DOHH2 (cell line): ENCODE data around the gene NCKAP5.

Experiments used
- H3F3A ChIP-seq: fragments of 200-600 bp; sonication (generic), shearing (Covaris generic); 2 replicates; pipeline ENCODE4 v1.6.0; 2016; ENCODE audit warnings: antibody characterized with exemption, mild to moderate bottlenecking; ENCODE audit not compliant: control insufficient read depth, insufficient read depth
- H3K27ac ChIP-seq: fragments of 200-600 bp; sonication (generic); 2 replicates; pipeline ENCODE4 v1.5.1; 2014; ENCODE audit warnings: low read depth, mild to moderate bottlenecking, low read length, moderate library complexity
- H3K27me3 ChIP-seq: fragments of 200-600 bp; sonication (generic); 2 replicates; pipeline ENCODE4 v1.6.1; 2014; ENCODE audit warnings: mild to moderate bottlenecking, low read length, mixed read lengths; ENCODE audit not compliant: control insufficient read depth
- H3K36me3 ChIP-seq: fragments of 200-600 bp; sonication (generic); 2 replicates; pipeline ENCODE4 v1.6.1; 2014; ENCODE audit warnings: mild to moderate bottlenecking, low read length, moderate library complexity, mixed read lengths; ENCODE audit not compliant: control insufficient read depth
- H3K4me1 ChIP-seq: fragments of 200-600 bp; sonication (generic); 2 replicates; pipeline ENCODE4 v1.6.1; 2014; ENCODE audit warnings: mild to moderate bottlenecking, low read length, mixed read lengths; ENCODE audit not compliant: control insufficient read depth
- H3K4me2 ChIP-seq: fragments of 200-600 bp; sonication (generic); 2 replicates; pipeline ENCODE4 v1.6.0; 2014; ENCODE audit warnings: mild to moderate bottlenecking, low read length, moderate library complexity
- H3K4me3 ChIP-seq: fragments of 200-600 bp; sonication (generic); 2 replicates; pipeline ENCODE4 v1.5.1; 2014; ENCODE audit warnings: mild to moderate bottlenecking, low read length, mixed read lengths
- H3K79me2 ChIP-seq: fragments of 200-600 bp; sonication (generic); 2 replicates; pipeline ENCODE4 v1.6.1; 2014; ENCODE audit warnings: mild to moderate bottlenecking, low read length, mixed read lengths; ENCODE audit not compliant: control insufficient read depth
- H3K9me2 ChIP-seq: fragments of 200-600 bp; sonication (generic); replicated peaks from 2 replicates; pipeline ENCODE4 v1.6.1; 2014; ENCODE audit warnings: mild to moderate bottlenecking, low read length, mixed read lengths; ENCODE audit not compliant: control insufficient read depth
- H3K9me3 ChIP-seq: fragments of 200-600 bp; sonication (generic); 2 replicates; pipeline ENCODE4 v1.6.1; 2014; ENCODE audit warnings: antibody characterized with exemption, low read length, mixed read lengths; ENCODE audit not compliant: control insufficient read depth, insufficient read depth
- H4K20me1 ChIP-seq: fragments of 200-600 bp; sonication (generic); 2 replicates; pipeline ENCODE4 v1.6.0; 2014; ENCODE audit warnings: low read depth, mild to moderate bottlenecking, antibody characterized with exemption, low read length, moderate library complexity; ENCODE audit not compliant: control insufficient read depth, insufficient read depth
- EZH2phosphoT487 ChIP-seq: fragments of 200-600 bp; sonication (generic); IDR thresholded peaks from 2 replicates; pipeline ENCODE4 v1.6.1; 2017; ENCODE audit warnings: borderline replicate concordance, mild to moderate bottlenecking, antibody characterized with exemption, low read length, moderate library complexity, mixed read lengths
- TF ChIP-seq, protein P1 (sequence below): fragments of 200-600 bp; sonication (generic); IDR thresholded peaks from one replicate; pipeline ENCODE4 v1.5.1; 2014; ENCODE audit warnings: antibody characterized with exemption, mild to moderate bottlenecking, low read depth, low read length; ENCODE audit not compliant: poor library complexity, severe bottlenecking

NCKAP5 gene

DNA sequence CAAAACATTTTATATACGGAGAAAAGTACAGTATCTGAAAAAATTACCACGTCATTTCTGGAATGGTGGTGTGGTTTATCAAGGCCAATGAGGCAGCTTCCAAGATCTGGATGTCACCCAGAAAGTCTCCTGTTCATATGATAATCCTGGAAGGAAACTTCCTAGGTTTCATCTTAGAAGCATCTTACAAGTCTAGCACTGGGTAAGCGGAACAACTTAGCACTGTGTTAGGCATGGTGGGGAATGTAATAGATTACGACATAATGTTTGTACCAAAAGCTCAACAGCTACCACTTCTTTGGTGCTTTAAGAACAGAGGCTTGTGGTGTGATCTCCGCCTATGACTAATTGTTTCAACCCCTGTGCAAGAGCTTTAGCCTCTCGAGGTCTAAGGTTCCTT is 835.2 kb downstream of the NCKAP5 start:
- H3K36me3 ChIP-seq, result no peaks in the 10 kb centered on the region
- H3K4me2 ChIP-seq, result no peak overlapping the region
- H3K27ac ChIP-seq, result no peak overlapping the region
- H3F3A ChIP-seq, result no peaks in the 10 kb centered on the region
- H3K9me2 ChIP-seq, result no peaks in the 10 kb centered on the region
- no peak overlapping the region for H3K4me3 ChIP-seq
- TF ChIP-seq EZH2phosphoT487, result no peak
- TF ChIP-seq, protein P1, sequence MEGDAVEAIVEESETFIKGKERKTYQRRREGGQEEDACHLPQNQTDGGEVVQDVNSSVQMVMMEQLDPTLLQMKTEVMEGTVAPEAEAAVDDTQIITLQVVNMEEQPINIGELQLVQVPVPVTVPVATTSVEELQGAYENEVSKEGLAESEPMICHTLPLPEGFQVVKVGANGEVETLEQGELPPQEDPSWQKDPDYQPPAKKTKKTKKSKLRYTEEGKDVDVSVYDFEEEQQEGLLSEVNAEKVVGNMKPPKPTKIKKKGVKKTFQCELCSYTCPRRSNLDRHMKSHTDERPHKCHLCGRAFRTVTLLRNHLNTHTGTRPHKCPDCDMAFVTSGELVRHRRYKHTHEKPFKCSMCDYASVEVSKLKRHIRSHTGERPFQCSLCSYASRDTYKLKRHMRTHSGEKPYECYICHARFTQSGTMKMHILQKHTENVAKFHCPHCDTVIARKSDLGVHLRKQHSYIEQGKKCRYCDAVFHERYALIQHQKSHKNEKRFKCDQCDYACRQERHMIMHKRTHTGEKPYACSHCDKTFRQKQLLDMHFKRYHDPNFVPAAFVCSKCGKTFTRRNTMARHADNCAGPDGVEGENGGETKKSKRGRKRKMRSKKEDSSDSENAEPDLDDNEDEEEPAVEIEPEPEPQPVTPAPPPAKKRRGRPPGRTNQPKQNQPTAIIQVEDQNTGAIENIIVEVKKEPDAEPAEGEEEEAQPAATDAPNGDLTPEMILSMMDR, result no peak
- H3K9me3 ChIP-seq, result no peaks in the 10 kb centered on the region
- H3K79me2 ChIP-seq, result no peaks in the 10 kb centered on the region
- H3K4me1 ChIP-seq, result no peaks in the 10 kb centered on the region
- H3K27me3 ChIP-seq, result no peaks in the 10 kb centered on the region
- H4K20me1 ChIP-seq, result no peaks in the 10 kb centered on the region

DNA sequence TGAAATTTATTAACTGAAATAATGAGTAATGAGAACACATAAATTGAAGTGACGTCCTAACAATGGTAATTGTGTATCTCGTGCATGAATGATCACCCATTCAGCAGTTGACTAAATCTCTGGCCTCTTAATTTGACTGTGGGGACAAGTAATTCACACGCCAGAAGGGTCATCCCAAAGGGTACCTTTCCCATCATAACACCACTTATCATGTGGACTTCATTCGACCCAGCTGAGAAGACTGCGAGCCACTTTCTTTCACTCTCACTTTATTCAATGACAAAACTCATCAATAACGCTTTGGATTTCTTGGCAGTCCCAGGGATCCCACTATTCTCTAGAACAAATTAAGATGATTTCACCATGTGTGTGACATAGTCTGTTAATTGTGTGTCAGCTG is 835.6 kb downstream of the NCKAP5 start:
- TF ChIP-seq, protein P1, result no peak
- TF ChIP-seq EZH2phosphoT487, result no peak
- no peak overlapping the region for H3K4me2 ChIP-seq

DNA sequence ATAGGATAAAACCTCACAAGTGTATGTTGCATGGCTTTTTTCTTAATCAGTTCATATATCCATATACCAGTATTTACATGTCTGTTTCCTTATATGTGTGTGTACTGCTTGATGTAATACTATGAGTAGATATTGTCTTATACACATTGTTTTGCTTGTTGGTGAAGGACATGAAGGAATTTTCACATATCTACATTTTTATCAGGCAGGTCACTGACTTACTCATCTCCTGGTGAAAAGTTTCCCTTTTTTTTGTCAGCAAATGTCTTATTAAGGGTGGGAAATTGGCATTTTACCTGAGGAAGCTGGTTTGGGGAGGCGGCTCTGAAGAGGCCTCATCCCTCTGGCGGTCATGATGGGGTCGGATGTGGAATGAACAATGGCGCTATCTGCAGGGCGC is 836.8 kb downstream of the NCKAP5 start:
- no peaks in the 10 kb centered on the region for H3F3A ChIP-seq
- no peaks in the 10 kb centered on the region for H3K36me3 ChIP-seq
- H3K27ac ChIP-seq, result no peak overlapping the region
- H3K27me3 ChIP-seq, result no peaks in the 10 kb centered on the region
- H3K4me2 ChIP-seq, result no peak overlapping the region
- H3K9me2 ChIP-seq, result no peaks in the 10 kb centered on the region
- H3K4me1 ChIP-seq, result no peaks in the 10 kb centered on the region
- no peaks in the 10 kb centered on the region for H3K9me3 ChIP-seq
- TF ChIP-seq, protein P1, result no peak
- TF ChIP-seq EZH2phosphoT487, result no peak
- H3K4me3 ChIP-seq, result no peak overlapping the region
- no peaks in the 10 kb centered on the region for H4K20me1 ChIP-seq
- H3K79me2 ChIP-seq, result no peaks in the 10 kb centered on the region

More for the DNA sequence above, 835.6 kb downstream of the NCKAP5 start:
- Histone ChIP-seq H3K4me1 (no peaks in the 10 kb centered on the region), H3F3A (no peaks in the 10 kb centered on the region), H3K36me3 (no peaks in the 10 kb centered on the region), H3K79me2 (no peaks in the 10 kb centered on the region), H3K4me3 (no peak overlapping the region), H3K27me3 (no peaks in the 10 kb centered on the region), H4K20me1 (no peaks in the 10 kb centered on the region), H3K27ac (no peak overlapping the region), H3K9me2 (no peaks in the 10 kb centered on the region), H3K9me3 (no peaks in the 10 kb centered on the region)

DNA sequence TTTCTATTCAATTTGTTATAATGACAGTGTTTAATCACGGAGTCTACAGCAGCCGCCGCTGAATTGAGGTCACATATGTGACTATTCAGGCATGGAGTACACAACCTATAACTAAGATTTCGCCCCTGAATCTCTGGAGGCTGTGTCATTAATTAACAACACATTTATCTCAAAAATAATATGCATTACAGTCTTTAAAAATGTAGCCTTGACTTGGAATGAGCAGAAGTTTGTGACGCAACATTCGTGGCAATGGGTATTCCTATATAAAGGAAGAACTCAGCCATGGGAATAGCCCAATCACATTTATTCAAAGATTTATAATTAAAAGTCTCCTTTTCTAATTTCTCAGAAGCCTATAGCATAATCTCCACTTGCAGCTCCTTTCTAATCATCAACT is 837.7 kb downstream of the NCKAP5 start:
- no peaks in the 10 kb centered on the region for H3K36me3 ChIP-seq
- H3F3A ChIP-seq, result no peaks in the 10 kb centered on the region
- no peaks in the 10 kb centered on the region for H3K9me2 ChIP-seq

More for the DNA sequence above, 837.7 kb downstream of the NCKAP5 start:
- Histone ChIP-seq H3K4me3 (no peak overlapping the region), H3K4me1 (no peaks in the 10 kb centered on the region), H3K79me2 (no peaks in the 10 kb centered on the region), H3K27me3 (no peaks in the 10 kb centered on the region), H3K4me2 (no peak overlapping the region), H3K27ac (no peak overlapping the region), H3K9me3 (no peaks in the 10 kb centered on the region), H4K20me1 (no peaks in the 10 kb centered on the region)
- no peak for TF ChIP-seq EZH2phosphoT487
- TF ChIP-seq, protein P1, result no peak
